ENCODE results near the gene SPRTN. TPM values are rescaled to one million over a fixed set of nuclear protein-coding genes. Genes with fewer than 3 reads are reported as not detected.

The SPRTN gene
- total and polyA plus RNA-seq, 2 donors (not counting 3 experiments of a cell fraction or from before 2014, with no cell fraction given), result 15.4 to 16.1 TPM

- no peak overlapping the region for H2AFZ ChIP-seq (ENCODE audit: low read depth, low read length)
- H3K4me2 ChIP-seq (ENCODE audit: insufficient read depth, low read length), result peak overlapping the region; percentile 94
- ChIA-PET POLR2A (interaction anchor here (1.0 kb wide), 1 partner anchor 19 kb away, joined by 3 read pairs; no protein-coding TSS in a partner anchor), CTCF (interaction anchor here (1.4 kb wide), 1 partner anchor 21 kb away, joined by 3 read pairs; no protein-coding TSS in a partner anchor)
- no peaks in the 10 kb centered on the region for H3K9me1 ChIP-seq (replicated peaks; ENCODE audit: control insufficient read depth, extremely low read depth, insufficient read depth, low read length)
- H3K9ac ChIP-seq (replicated peaks; ENCODE audit: extremely low read depth, insufficient read depth, low read length), result peak overlapping the region; percentile 77
- no peaks in the 10 kb centered on the region for H3K9me3 ChIP-seq (replicated peaks; ENCODE audit: control insufficient read depth, insufficient read depth, low read length)
- FAIRE-seq (no peak), DNase-seq (ENCODE audit: low read depth, low spot score) (no peak)
- peaks cover 65% of the 10 kb centered on the region for H3K79me2 ChIP-seq (ENCODE audit: control insufficient read depth, insufficient read depth, low read length)
- TF ChIP-seq POLR2A (IDR thresholded peaks at IDR 0.05; ENCODE audit: low read depth, low read length) (no peak), POLR2AphosphoS5 (IDR thresholded peaks at IDR 0.05; ENCODE audit: insufficient read depth, low read depth, low read length) (peak; percentile 12)
- peaks cover 0 to 2% of the 10 kb centered on the region in 2 experiments for H3K36me3 ChIP-seq (ENCODE audit: control insufficient read depth in 2 of 2, extremely low read depth in 1 of 2, insufficient read depth in 2 of 2, low read length in 2 of 2)
- peaks cover 41% of the 10 kb centered on the region for H3K4me1 ChIP-seq (ENCODE audit: control insufficient read depth, extremely low read depth, insufficient read depth, low read length)
- dilution Hi-C loops (cut with MboI; ENCODE audit: extremely low pct_ligation_motif_present, low sequenced_read_pairs) (no loop called here), intact Hi-C loops (cut with micrococcal nuclease) (loop anchor here (1.0 to 10.0 kb wide), 7 partner anchors 9 to 429 kb away; partner anchors contain the start of genes EGLN1 and TSNAX)
- peak overlapping the region in 1 of 3 experiments; percentile 18 for H3K4me3 ChIP-seq (replicated peaks in 1 of 3; ENCODE audit: insufficient read depth in 1 of 3, low read depth in 1 of 3, low read length in 3 of 3)
- BruUV-seq (replicated peaks), result TSS peak; percentile 92
- no peaks in the 10 kb centered on the region for H3K27me3 ChIP-seq (ENCODE audit: control insufficient read depth in 2 of 2, insufficient read depth in 2 of 2, low read length in 2 of 2)
- no peaks in the 10 kb centered on the region for H4K20me1 ChIP-seq (replicated peaks; ENCODE audit: control insufficient read depth, extremely low read depth, insufficient read depth, low read length)
- H3K27ac ChIP-seq (ENCODE audit: insufficient read depth, low read depth, low read length), result peak overlapping the region; percentile 100
These were observed 57.9 kb downstream of the SPRTN start for GRCh38 chr1:231395998-231396390.

GRCh38 chr1:231396643-231397042 is 58.5 kb downstream of the SPRTN start:
- no peaks in the 10 kb centered on the region for H3K9me3 ChIP-seq (replicated peaks; ENCODE audit: control insufficient read depth, insufficient read depth, low read length)
- H3K9ac ChIP-seq (replicated peaks; ENCODE audit: extremely low read depth, insufficient read depth, low read length), result peak overlapping the region; percentile 4
- peaks cover 70% of the 10 kb centered on the region for H3K79me2 ChIP-seq (ENCODE audit: control insufficient read depth, insufficient read depth, low read length)
- H3K4me3 ChIP-seq (replicated peaks in 1 of 3; ENCODE audit: insufficient read depth in 1 of 3, low read depth in 1 of 3, low read length in 3 of 3), result no peak overlapping the region
- no peak overlapping the region for H2AFZ ChIP-seq (ENCODE audit: low read depth, low read length)
- no TSS peak for BruUV-seq (replicated peaks)
- TF ChIP-seq, protein P1, sequence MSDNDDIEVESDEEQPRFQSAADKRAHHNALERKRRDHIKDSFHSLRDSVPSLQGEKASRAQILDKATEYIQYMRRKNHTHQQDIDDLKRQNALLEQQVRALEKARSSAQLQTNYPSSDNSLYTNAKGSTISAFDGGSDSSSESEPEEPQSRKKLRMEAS (IDR thresholded peaks at IDR 0.05; ENCODE audit: insufficient read depth, insufficient read length), result no peak
- no peak for TF ChIP-seq POLR2AphosphoS5 (IDR thresholded peaks at IDR 0.05; ENCODE audit: insufficient read depth, low read depth, low read length)
- TF ChIP-seq FOS (IDR thresholded peaks at IDR 0.05; ENCODE audit: borderline replicate concordance, insufficient read depth, low read length), result no peak
- TF ChIP-seq EZH2 (IDR thresholded peaks at IDR 0.05; ENCODE audit: borderline replicate concordance, low read depth, low read length, severe bottlenecking), result no peak
- TF ChIP-seq POLR2A (IDR thresholded peaks at IDR 0.05; ENCODE audit: low read depth, low read length), result no peak
- TF ChIP-seq MYC (IDR thresholded peaks at IDR 0.05; ENCODE audit: low read depth, low read length), result no peak
- TF ChIP-seq JUN (IDR thresholded peaks at IDR 0.05; ENCODE audit: borderline replicate concordance, insufficient read depth, insufficient read length, low read depth), result no peak
- no peak for TF ChIP-seq CTCF (IDR thresholded peaks at IDR 0.05; ENCODE audit: extremely low read depth in 1 of 2, insufficient read depth in 1 of 2, low read depth in 1 of 2, low read length in 2 of 2)
- TF ChIP-seq GATA2 (IDR thresholded peaks at IDR 0.05; ENCODE audit: insufficient read depth, insufficient read length, low read depth, low read length), result no peak
- DNase-seq (ENCODE audit: low read depth, low spot score), result no peak
- H3K4me1 ChIP-seq (ENCODE audit: control insufficient read depth, extremely low read depth, insufficient read depth, low read length), result peaks cover 37% of the 10 kb centered on the region
- H3K4me2 ChIP-seq (ENCODE audit: insufficient read depth, low read length), result peak overlapping the region; percentile 94
- POLR2A ChIA-PET, result no interaction called here
- no peaks in the 10 kb centered on the region for H4K20me1 ChIP-seq (replicated peaks; ENCODE audit: control insufficient read depth, extremely low read depth, insufficient read depth, low read length)
- no peak for FAIRE-seq
- H3K9me1 ChIP-seq (replicated peaks; ENCODE audit: control insufficient read depth, extremely low read depth, insufficient read depth, low read length), result no peaks in the 10 kb centered on the region
- peaks cover 0 to 2% of the 10 kb centered on the region in 2 experiments for H3K36me3 ChIP-seq (ENCODE audit: control insufficient read depth in 2 of 2, extremely low read depth in 1 of 2, insufficient read depth in 2 of 2, low read length in 2 of 2)
- no peaks in the 10 kb centered on the region for H3K27me3 ChIP-seq (ENCODE audit: control insufficient read depth in 2 of 2, insufficient read depth in 2 of 2, low read length in 2 of 2)
- CTCF ChIA-PET, result interaction anchor here (0.7 kb wide), 1 partner anchor 11 kb away, joined by 3 read pairs; no protein-coding TSS in a partner anchor
- dilution Hi-C loops (cut with MboI; ENCODE audit: extremely low pct_ligation_motif_present, low sequenced_read_pairs) (no loop called here), intact Hi-C loops (cut with micrococcal nuclease) (loop anchor here (10.0 kb wide), 1 partner anchor 428 kb away; no protein-coding TSS in a partner anchor)
- peak overlapping the region; percentile 100 for H3K27ac ChIP-seq (ENCODE audit: insufficient read depth, low read depth, low read length)
